NCI-H524 treated with DMSO at 0.1 percent for 48 hours (cell line): Measurements from ENCODE around the gene PRPF38B.
"Not testable (repeated sequence)": the region's sequence is repeated elsewhere in the genome, so short reads cannot be mapped to it uniquely, and the experiment has no call there.

Source experiments
- DNase-seq: peaks from one replicate; lab custom pipeline; 2025; lab: John Stamatoyannopoulos, UW

Gene PRPF38B

DNA sequence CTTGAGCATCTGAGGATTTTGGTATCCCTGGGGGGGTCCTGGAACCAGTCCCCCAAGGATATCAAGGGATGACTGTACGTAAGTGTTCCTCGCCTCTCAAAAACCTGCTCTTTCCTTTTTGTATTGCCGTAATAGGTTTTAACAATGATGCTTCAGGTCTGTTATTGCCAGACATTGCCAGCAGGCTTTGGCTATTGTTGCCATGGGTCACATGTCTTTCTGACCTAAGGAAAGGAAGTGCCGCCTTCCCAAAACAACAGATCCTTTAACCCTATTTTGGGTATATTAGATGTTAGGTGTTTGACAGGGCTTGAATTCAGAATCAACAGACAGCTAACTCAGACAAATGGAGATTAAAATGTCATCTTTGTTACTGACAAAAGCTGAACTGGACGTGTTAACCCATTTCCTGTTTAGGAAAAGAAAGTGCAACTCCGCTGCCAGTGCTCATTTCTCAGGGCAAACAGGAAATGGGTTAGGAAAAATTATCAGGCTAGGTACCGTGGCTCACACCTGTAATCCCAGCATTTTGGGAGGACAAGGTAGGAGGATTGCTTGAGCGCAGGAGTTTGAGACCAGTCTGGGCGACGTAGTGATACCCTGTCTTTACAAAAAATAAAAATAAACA lies 12.4 kb upstream of the PRPF38B start:
- DNase-seq = no peak

DNA sequence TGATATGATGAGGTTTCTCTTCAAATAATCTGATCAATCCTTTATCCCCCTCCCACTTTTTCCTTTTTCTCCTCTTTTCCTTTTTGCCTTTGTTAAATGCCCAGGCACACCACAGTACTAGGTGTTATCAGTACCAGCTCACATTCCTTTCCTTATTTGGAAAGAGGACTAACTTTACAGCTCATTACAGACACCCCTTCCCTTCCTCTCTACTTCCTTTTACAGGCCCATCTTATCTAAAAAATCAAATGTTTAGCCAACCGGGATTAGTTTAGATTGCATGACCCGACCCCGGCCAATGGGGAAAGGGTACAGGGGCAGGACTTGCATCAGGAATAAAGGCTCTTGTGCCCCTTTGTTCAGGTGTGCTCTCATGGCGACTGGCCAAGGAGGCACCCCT lies 10.4 kb upstream of the PRPF38B start:
- DNase-seq = not testable (repeated sequence)

DNA sequence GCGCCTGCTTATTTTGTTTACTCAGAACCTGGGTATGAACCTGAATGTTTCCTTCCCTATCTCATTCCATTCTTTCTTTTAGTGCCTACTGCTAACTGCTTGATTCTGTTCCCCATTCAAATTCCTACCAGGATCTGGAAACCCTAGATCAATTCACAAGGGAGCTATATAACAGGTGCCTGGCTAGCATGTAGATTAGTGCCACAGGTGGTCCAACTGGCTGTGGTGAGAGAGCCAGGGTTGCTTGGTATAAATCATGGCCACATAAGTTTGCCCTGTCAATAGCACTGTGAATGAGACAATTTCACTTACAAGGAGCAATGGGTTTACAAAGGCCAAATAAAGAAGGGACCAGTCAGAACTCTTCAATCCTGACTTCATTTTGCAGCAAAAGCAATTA lies 6.6 kb upstream of the PRPF38B start:
- no peak for DNase-seq

DNA sequence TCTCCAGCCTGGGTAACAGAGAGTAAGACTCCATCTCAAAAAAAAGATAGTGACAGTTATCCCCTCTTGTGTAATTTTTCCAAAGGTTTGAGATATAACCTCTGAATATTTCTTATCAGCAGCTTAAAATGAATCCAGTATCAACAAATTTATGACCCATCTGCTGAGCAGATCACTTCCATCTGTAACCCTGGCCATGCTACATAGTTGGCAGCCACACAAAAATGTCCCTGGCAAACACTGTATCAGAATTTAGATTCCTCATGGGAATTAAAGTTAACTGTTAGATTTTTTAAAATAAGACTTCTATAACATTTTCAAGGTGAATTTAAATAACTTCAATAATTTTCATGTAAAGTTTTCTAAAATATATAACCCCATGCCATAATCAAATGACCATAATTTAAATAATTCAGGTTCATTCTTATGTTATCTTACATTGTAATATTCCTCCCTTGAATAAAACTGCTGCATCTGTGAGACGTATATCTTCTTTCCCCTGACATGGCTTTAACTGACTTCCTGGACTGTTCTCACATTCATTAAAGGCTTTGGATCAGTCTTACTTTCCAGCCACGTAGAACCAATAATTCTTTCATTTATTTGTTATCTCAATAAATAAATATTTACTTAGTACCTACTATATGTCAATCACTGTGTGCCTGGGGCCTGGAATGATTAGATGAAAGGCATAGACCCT lies 5.3 kb upstream of the PRPF38B start:
- DNase-seq = no peak

DNA sequence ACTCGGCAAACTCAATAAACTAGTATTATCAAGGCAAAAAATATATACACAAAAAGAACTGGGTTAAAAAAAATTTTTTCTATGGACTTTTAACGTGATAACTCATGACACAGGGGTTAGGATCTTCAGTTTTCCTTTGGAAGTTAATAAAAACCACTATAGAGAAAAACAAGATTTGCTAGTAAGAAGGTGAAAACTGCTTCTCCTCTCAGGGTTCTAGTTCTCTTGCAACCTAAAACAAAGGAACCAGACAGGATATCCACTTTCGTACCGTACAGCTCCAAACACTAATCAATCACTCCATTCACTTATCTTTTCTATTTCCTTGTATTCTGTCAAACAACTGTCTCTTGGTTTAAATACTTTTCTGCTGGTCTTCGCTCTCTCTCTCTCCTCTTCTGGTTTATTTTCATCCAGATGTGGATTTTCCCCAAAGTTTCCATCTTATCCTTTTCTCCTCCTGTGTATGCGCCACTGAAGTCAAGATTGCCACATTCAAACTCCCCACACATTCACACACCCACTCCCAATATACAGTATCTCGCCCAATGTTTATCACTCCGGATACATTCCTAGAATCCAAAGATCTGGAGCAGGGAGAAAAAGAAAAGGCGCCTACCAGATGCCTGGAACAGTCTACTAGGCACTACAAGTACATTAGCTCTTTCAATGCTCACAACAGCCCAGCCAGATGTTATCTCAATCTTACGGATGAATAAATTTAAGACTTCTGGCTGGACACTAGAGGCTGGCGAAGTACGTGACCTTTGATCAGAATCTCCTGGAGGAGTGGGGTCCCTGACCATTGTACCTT lies 775 bp upstream of the PRPF38B start:
- no peak for DNase-seq

DNA sequence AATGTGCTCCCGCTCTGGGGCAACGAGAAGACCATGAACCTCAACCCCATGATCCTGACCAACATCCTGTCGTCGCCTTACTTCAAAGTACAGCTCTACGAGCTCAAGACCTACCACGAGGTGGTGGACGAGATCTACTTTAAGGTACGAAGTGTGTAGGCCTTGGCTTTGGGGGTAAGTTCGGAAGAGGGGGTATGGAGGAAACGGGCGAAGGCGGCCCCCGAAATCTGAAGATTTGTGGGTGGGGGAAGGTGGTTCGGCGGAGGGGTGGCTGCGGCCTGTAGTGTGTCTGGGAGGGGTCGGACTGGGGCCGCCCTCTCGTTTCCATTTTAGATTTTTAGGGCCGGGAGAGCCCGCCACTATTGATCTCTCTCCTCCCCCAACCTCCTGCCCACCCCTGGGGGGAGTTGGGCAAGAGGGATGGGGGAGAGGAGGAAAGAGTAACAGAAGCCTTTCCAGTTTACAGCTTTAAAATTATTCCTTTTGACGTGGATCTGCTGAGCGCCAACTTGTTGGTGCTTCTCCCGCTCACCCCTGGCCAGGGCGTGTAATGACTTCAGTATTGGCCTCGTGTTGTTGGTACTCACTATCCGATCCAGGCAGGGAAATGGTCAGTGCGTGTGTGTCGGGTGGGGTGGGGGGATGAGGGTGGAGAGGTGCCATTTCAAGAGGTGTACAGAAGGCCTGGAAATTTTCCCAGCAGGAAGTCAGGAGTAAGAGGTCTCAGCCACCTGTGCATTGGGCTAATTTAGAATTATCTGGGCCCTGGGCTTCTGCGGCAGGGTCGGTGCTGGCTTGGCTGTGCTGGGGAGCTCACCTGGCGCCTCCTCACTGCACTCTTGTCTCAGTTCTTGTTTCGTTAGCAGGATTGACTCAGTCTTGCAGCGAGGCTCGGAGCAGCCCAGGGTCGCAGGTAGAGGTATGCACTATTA lies 880 bp downstream of the PRPF38B start:
- peak; percentile 77 for DNase-seq

DNA sequence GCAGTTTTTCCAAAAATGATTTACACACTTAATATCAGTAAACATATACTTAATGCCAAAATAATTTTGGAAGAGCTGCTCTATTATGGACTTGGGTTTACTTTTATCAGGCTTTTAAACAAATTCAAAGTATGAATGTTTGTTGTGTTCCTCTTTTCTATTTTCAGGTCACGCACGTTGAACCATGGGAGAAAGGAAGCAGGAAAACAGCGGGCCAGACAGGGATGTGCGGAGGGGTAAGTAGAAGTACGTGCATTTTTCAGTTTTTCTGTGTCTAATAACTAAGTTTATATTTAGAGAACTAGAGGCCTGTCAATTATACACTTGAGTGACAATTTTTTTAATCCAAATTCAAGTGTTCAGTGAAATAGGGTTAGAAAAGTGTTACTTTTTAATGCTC lies 3.4 kb downstream of the PRPF38B start:
- no peak for DNase-seq

DNA sequence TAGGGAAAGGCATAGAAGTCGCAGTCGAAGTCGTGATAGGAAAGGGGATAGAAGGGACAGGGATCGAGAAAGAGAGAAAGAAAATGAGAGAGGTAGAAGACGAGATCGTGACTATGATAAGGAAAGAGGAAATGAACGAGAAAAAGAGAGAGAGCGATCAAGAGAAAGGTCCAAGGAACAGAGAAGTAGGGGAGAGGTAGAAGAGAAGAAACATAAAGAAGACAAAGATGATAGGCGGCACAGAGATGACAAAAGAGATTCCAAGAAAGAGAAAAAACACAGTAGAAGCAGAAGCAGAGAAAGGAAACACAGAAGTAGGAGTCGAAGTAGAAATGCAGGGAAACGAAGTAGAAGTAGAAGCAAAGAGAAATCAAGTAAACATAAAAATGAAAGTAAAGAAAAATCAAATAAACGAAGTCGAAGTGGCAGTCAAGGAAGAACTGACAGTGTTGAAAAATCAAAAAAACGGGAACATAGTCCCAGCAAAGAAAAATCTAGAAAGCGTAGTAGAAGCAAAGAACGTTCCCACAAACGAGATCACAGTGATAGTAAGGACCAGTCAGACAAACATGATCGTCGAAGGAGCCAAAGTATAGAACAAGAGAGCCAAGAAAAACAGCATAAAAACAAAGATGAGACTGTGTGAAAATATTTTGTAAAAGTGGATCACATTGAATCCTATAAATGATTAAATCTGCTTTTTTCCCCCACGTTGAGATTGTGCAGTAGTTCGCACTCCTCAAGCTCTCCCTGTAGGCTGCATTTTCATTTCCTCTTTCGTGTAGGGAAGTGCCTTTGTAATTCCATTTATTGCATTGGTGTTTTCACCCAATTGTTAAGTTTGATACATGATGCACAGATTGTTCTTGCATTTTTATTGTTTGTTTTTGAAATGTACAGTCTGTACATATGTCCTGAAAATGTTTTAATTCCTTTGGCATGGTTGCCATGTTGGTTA lies 7.5 kb downstream of the PRPF38B start:
- no peak for DNase-seq

DNA sequence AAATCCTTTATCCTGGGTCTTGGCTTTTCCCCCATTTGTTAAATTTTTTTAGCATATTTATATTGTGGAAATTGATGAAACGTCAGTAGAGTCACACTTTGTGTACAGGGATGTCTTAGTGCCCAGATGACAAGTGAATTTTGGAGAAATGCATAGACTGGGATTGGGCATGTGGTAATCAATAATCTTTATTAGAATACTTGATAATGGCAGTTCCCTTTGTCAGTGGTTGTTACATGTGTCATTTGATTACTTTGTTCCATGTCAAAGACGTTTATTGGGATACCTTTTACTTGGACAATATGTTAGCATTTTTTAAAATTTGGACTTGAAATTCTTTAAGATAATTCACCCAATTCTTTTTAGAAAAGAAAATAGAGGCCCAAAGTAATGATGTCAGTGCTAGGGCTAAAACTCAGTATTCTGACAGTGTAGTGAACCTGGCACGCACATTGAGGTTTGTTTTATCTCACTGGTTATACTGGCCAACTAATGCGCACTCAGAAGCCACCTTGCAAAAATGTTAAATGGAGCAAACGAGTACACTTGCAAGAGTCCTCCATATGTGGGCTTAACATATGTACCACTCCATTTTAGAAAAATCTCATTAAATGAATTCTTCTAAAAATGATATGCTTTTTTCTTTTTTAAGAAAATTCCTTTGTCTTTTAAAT lies 9.2 kb downstream of the PRPF38B start:
- DNase-seq = no peak

DNA sequence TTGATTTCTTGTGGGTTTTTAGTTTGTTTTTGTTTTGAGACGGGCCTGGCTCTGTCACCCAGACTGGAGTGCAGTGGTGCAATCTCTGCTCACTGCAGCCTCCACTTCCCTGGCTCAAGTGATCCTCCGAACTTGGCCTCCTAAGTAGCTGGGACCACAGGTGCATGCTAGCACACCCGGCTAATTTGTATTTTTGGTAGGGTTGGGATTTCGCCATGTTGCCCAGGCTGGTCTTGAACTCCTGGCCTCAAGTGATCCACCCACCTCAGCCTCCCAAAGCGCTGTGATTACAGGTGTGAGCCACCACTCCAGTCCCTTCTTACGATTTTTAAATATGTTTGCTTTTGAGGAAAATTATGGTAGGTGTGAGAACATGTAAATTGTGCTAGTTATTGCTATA lies 10.0 kb downstream of the PRPF38B start:
- DNase-seq = not testable (repeated sequence)

DNA sequence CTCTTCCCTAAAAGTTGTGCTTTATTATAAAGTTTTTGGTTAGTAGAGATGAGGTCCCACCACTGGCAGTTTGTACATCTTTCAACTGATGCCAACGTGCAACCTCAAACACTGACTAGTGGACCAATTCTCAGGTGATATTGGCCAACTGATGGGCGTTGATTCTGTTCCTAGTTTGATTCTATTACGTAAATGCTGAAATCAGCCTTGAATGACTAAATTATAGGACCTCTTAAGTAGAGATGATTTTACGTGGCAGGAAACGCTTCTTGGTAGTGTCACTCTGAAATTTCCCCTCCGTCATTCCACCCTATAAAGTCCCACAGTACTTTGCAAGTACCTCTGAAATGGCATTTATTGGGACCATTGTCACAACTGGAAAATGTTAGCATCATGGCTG lies 11.8 kb downstream of the PRPF38B start:
- no peak for DNase-seq

DNA sequence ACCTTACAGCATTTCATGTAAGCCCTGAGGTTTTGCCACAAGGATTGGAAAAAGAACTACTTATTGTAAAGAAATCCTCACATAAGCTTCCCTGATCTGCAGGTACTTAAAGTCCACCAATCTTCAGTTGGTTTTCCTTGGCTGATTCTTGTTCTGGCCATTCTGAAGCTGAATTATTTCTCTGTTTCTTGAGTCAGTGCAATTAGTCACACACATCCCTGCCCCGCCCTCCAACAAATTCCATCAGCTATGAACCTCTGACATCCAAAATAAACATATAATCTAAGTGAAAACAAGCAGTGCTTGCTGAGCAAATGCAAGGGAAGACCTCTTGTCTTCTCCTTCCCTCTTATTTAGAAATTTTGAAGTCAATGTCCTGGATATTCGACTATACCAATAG lies 12.4 kb downstream of the PRPF38B start:
- no peak for DNase-seq

DNA sequence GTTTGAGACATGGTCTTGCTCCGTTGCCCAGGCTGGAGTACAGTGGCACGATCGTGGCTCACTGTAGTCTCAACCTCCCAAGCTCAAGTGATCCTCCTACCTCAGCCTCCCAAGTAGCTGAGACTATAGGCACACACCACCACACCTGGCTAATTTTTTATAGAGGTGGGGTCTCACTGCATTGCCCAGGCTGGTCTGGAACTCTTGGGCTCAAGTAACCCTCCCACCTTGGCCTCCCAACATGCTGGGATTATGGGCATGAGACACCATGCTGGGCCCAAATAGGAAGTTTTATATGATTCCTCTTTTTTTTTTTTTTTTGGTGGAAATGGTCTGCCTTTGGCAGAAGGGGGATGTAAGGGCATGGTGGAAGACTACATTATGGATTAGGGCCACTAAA lies 14.5 kb downstream of the PRPF38B start:
- no peak for DNase-seq

DNA sequence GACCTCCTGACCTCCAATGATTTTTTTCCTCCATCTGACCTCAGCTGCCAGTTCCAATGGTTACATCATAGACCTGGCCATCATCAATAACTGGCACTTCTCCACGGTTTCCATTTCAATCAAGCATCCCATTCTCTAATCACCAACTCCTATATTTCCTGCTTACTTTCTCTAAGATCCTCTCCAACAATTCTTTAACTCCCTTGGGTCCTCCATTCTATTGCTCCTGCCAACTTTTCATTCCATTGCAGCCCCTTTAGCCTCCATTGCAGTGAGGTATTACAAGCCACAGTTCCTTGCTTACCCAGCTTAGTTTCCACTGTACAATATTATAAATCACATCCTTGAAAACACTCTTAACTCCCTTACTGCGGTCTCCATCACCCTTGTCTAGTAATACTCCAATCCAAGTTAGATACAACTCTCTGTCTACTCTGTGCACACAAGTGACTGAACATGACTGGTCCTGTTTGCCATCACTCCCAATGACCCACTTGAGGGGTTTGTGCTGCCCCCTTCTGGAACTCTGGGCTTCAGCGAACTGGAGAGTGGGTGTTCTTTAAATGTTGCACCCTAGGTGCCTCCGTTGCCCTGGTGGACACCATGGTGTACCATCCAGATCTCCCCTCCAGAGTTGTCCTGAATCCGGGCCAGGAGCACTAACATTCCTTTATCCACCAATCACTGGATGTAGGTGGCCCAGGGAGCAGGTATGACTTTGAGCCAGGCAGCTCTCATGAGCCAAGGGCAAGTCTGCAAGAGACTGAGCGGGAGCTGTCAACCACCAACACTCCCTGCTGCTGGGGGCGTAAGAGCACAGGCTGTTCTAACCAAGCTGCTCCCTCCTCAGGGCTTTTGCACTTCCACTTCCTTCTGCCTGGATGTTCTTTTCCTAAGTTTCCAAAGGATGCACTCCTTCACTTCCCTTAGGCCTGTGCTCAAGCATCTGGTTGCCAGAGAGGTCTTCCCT lies 16.9 kb downstream of the PRPF38B start:
- DNase-seq = no peak

DNA sequence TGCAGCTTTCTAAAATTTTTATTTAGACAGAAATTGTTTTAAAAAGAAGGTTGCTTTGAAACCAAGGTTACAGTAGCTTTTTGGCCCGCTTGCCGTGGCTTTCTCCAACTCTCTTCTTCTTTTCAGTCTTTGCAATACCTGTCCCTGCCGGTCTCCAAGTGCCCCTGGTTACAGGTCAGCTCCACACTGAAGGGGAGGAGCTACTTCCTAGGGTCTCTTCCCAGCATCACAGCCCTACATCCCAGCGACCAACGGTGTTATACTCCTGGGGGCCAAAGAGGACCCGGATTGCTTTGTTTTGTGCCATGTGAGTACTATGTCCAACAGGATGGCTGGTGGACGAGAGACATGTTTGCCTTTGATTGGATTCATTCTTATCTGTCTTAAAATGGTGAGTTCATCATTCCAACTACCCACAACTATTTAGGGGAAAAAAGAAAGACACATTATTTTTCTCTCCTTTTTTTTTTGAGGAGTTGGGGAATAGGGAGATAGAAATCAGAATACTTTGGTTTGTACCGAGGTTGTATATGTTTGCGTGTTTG lies 20.6 kb downstream of the PRPF38B start, which contains the start of gene FNDC7:
Gene FNDC7 (plus strand): TSS at position 303 of the 545 bp plus-strand sequence. CDS start 26 bp downstream, at position 329.
- no peak for DNase-seq

DNA sequence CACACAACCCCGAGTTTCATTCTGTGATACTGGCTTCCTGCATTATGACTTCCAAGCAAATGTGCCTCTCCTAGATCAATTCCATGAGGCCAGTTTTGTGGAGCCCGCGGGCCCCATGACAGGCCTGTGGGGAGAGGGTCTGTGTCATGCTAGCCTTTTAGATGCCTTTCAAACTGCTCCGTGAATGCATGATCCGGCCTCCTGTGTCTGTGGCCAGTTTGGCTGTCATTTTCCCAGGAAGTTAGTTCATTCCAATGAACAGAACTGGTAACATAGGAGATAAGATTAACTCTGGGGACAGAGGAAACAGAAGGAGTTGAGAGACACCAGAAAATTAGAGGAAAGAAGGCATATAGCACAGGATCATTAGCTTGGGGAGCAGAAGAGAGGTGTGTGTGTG lies 23.8 kb downstream of the PRPF38B start:
- DNase-seq = no peak

DNA sequence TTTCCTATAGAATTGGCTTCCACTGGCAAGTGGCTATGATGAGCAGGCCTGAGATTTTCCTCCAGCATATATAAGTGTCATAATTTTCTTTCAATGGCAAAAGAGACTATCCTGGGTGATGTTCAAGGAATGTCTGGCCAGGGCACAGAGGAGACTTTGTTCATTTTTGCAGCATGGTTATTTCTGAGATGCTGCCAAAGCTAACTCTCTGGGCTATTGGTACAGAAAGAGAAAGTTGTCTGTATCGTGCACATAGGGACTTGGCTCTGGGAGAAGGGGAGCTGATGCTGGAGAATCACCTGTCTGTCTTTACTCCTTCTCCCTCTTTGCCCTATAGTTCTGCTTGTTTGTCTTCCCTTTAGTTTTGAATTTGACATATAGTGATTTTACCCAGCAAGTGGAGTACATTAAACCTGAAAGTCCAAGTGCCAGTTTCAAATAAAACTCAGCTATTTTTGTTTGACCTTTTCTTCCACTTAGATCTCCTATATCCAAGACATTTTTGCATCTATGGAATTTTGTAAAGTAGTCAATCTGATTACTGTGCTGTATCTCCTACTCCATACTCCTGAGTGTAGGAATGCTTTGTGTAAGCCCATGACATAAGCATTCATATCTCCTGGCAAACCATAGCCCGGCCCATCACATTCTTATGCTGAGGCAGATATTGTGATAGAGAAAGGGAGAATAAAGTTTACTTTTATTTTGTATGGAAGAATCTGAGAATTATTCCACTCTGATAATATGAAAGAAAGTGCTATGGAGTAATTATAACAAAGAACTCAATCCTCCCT lies 24.5 kb downstream of the PRPF38B start:
- DNase-seq = no peak
